Measurements from ENCODE around the gene LMOD1.

DNA sequence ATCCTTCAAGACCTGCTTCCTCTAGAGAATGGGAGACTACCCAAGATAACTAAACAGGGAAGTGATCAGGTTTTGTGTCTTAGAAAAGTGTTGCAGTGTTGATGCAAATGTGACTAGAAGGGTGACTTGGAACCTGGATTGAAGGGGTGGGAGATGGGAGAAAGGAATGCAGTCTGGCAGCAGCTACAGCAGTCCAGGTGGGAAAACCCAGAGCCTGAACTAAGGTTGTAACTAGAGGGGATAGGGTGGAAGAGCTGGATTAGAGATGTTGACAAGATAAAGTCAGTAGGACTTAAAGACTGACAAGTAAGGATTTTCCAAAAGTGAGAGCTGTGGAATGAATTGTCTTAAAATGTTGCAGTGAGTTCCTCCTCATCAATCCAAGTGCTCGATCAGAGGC, 64.7 kb downstream of the LMOD1 start:
- no peak for TF ChIP-seq POLR2A (IDR thresholded peaks at IDR 0.05)
- TF ChIP-seq, protein P1, sequence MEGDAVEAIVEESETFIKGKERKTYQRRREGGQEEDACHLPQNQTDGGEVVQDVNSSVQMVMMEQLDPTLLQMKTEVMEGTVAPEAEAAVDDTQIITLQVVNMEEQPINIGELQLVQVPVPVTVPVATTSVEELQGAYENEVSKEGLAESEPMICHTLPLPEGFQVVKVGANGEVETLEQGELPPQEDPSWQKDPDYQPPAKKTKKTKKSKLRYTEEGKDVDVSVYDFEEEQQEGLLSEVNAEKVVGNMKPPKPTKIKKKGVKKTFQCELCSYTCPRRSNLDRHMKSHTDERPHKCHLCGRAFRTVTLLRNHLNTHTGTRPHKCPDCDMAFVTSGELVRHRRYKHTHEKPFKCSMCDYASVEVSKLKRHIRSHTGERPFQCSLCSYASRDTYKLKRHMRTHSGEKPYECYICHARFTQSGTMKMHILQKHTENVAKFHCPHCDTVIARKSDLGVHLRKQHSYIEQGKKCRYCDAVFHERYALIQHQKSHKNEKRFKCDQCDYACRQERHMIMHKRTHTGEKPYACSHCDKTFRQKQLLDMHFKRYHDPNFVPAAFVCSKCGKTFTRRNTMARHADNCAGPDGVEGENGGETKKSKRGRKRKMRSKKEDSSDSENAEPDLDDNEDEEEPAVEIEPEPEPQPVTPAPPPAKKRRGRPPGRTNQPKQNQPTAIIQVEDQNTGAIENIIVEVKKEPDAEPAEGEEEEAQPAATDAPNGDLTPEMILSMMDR (IDR thresholded peaks at IDR 0.05): no peak

Data from adrenal gland (tissue), 5 donors.